SK-N-MC (cell line): ENCODE measurements around the gene PRG3.

Source experiments
- EZH2 ChIP-seq: fragments of 200-600 bp; sonication (generic); IDR thresholded peaks from one replicate; pipeline ENCODE4 v1.6.1; 2017; ENCODE audit warnings: antibody characterized with exemption
- FOXP2 ChIP-seq: optimal IDR thresholded peaks from 2 replicates; pipeline ENCODE3; 2011; ENCODE audit warnings: mild to moderate bottlenecking, moderate library complexity; ENCODE audit not compliant: insufficient read depth; ENCODE audit errors: extremely low read length, control extremely low read depth
- POLR2AphosphoS5 ChIP-seq: IDR thresholded peaks from 2 replicates; pipeline ENCODE4 v1.6.1; 2012; ENCODE audit warnings: mild to moderate bottlenecking, low read depth, low read length, borderline replicate concordance

GRCh38 chr11:57327721-57328120, 53.2 kb downstream of the PRG3 start:
- TF ChIP-seq POLR2AphosphoS5 (no peak), EZH2 (no peak), FOXP2 (no peak)
